ENCODE measurements around the gene KCNE2. TPM values are rescaled to one million over a fixed set of nuclear protein-coding genes. Genes with fewer than 3 reads are reported as not detected.

KCNE2 gene
- total RNA-seq, 4 donors from 2014 or later: not detected

- in situ Hi-C loops (cut with MboI; ENCODE audit: low pct_ligation_motif_present in 1 of 4, low pct_unique_long_range_greater_than_20kb in 1 of 4, low sequenced_read_pairs in 3 of 4): no loop called here
- Histone ChIP-seq H3K36me3 (no peaks in the 10 kb centered on the region), H3K27me3 (no peaks in the 10 kb centered on the region), H3K9me3 (no peaks in the 10 kb centered on the region), H3K4me3 (no peak overlapping the region), H3K27ac (no peak overlapping the region), H3K4me1 (no peaks in the 10 kb centered on the region)
- 75 to 77% methylated on average over 5 of the region's 5 CpGs for WGBS, 2 donors (ENCODE audit: low coverage in 1 of 2)
- TF ChIP-seq CTCF (IDR thresholded peaks at IDR 0.05) (no peak), POLR2A (IDR thresholded peaks at IDR 0.05) (no peak), EP300 (IDR thresholded peaks at IDR 0.05; ENCODE audit: low read depth) (no peak), POLR2AphosphoS5 (IDR thresholded peaks at IDR 0.05) (no peak)
- no peak for DNase-seq
- intact Hi-C loops (cut with DNase I; ENCODE audit: low total_unique reads): no loop called here
These were observed 32.1 kb upstream of the KCNE2 start for GRCh38 chr21:34331726-34332125.

DNA sequence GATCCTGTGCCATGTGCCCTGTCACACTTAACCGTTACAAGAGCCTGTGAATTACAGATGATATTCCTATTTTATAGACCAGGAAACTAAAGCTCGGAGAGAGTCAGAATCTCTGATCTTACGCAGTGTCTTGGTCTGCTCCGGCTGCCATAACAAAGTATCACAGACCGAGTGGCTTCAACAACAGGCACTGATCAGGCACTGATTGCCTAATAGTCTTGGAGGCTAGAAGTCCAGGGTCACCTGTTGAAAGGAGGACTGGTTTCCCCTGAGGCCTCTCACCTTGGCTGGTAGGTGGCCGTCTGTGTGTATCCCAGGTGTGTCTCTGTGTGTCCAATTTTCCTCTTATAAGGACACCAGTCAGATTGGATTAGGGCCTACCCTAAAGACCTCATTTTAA lies 31.5 kb upstream of the KCNE2 start:
- Histone ChIP-seq H3K36me3 (no peaks in the 10 kb centered on the region), H3K27ac (no peak overlapping the region), H3K27me3 (no peaks in the 10 kb centered on the region), H3K9me3 (no peaks in the 10 kb centered on the region), H3K4me1 (no peaks in the 10 kb centered on the region), H3K4me3 (no peak overlapping the region)
- in situ Hi-C loops (cut with MboI; ENCODE audit: low pct_ligation_motif_present in 1 of 4, low pct_unique_long_range_greater_than_20kb in 1 of 4, low sequenced_read_pairs in 3 of 4) (no loop called here), intact Hi-C loops (cut with DNase I; ENCODE audit: low total_unique reads) (no loop called here)
- TF ChIP-seq POLR2AphosphoS5 (IDR thresholded peaks at IDR 0.05) (no peak), EP300 (IDR thresholded peaks at IDR 0.05; ENCODE audit: low read depth) (no peak), CTCF (IDR thresholded peaks at IDR 0.05) (no peak), POLR2A (IDR thresholded peaks at IDR 0.05) (no peak)
- DNase-seq: no peak
- 65 to 93% methylated on average over 2 to 6 of the region's 6 CpGs for WGBS, 2 donors (ENCODE audit: low coverage in 1 of 2)

DNA sequence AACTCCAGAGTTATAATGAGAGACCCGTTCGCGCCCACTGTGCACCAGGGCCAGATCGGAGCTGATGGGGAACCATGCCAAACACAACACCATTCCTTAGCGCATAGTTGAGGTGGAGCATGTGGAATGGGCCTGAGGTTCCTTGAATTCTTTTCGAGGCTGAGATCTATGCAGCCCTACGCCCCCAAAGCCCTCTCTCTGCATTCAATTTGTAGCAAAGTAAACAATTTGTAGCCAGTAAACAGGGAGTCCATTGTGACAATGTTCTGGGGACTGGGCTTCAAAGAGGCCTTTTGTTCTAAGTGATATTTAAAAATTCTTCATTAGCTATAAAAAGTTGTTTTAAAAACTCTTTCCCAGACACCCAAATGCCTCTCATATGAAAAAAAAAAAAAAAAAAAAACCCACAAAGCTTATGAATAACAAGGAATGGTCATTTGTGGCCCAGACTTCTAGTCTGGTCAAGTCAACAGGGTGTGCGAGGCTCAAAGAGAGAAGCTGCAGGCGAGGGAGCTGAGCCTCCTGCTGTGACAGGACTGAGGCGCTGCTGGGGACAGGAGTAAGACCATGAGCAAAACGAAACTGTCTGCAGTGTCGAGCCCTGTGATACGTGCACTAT lies 30.6 kb upstream of the KCNE2 start:
- Histone ChIP-seq H3K4me3 (no peak overlapping the region), H3K27ac (no peak overlapping the region), H3K36me3 (no peaks in the 10 kb centered on the region), H3K27me3 (no peaks in the 10 kb centered on the region), H3K9me3 (no peaks in the 10 kb centered on the region), H3K4me1 (peaks cover 0 to 5% (median 0%) of the 10 kb centered on the region in 4 donors)
- WGBS, 2 donors (ENCODE audit: low coverage in 1 of 2): 89 to 92% methylated on average over 9 to 13 of the region's 13 CpGs
- in situ Hi-C loops (cut with MboI; ENCODE audit: low pct_ligation_motif_present in 1 of 4, low pct_unique_long_range_greater_than_20kb in 1 of 4, low sequenced_read_pairs in 3 of 4) (no loop called here), intact Hi-C loops (cut with DNase I; ENCODE audit: low total_unique reads) (no loop called here)
- no peak for DNase-seq
- TF ChIP-seq CTCF (IDR thresholded peaks at IDR 0.05): no peak
- TF ChIP-seq POLR2A (IDR thresholded peaks at IDR 0.05): no peak
- TF ChIP-seq POLR2AphosphoS5 (IDR thresholded peaks at IDR 0.05): no peak
- no peak for TF ChIP-seq EP300 (IDR thresholded peaks at IDR 0.05; ENCODE audit: low read depth)

- H3K27me3 ChIP-seq: no peaks in the 10 kb centered on the region
- DNase-seq: no peak
- no peak overlapping the region for H3K27ac ChIP-seq
- H3K36me3 ChIP-seq: no peaks in the 10 kb centered on the region
- intact Hi-C loops (cut with DNase I; ENCODE audit: low total_unique reads): no loop called here
- no peak overlapping the region for H3K4me3 ChIP-seq
- H3K9me3 ChIP-seq: no peaks in the 10 kb centered on the region
- WGBS, 2 donors (ENCODE audit: low coverage in 1 of 2): 72% methylated on average over 6 of the region's 6 CpGs; no CpG with 5 or more reads in 1 of the 2 donors
- H3K4me1 ChIP-seq: peaks cover 0 to 5% (median 0%) of the 10 kb centered on the region in 4 donors
- TF ChIP-seq POLR2AphosphoS5 (IDR thresholded peaks at IDR 0.05): no peak
- no peak for TF ChIP-seq POLR2A (IDR thresholded peaks at IDR 0.05)
- no peak for TF ChIP-seq CTCF (IDR thresholded peaks at IDR 0.05)
- no peak for TF ChIP-seq EP300 (IDR thresholded peaks at IDR 0.05; ENCODE audit: low read depth)
- in situ Hi-C loops (cut with MboI; ENCODE audit: low pct_ligation_motif_present in 1 of 4, low pct_unique_long_range_greater_than_20kb in 1 of 4, low sequenced_read_pairs in 3 of 4): no loop called here
These were observed 28.5 kb upstream of the KCNE2 start for GRCh38 chr21:34335316-34335715.
